Measurements from ENCODE around the gene GRM8.

GRM8 gene

GRCh38 chr7:127230192-127230925, 22.4 kb downstream of the GRM8 start:
- DNase-seq, result no peak

DNA sequence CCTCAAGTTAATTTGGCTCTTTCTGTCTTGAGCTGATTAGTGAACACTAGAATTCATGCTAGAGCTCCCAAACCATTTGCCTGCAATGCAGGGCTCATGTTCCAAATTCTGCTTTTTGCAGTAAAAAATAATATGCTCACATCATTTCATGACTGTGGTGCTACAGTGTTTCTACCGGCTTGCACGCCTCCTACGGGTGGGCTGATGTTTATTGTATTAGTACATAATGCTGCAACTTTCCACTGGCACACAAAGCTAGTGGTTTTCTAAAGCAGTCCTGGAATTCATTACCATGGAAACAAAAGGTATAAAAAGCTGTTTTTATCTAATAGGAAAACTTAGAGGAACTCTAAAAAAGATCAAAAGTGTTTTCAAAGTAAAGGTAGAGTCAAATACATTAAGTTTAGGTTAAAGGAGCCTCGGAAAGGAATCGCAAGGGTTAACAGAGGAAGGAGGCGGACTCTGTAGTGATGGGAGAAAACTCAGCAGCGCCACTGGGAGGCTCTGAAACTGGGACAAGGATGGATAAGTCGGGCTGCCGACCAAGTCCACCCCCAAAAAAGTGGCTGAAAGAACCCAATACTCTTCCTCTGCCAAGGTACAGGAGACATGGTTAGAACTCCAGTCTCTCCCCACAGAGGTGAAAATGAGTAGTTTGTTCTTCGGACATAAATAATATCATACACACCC, 25.9 kb downstream of the GRM8 start:
- no peak for DNase-seq

DNA sequence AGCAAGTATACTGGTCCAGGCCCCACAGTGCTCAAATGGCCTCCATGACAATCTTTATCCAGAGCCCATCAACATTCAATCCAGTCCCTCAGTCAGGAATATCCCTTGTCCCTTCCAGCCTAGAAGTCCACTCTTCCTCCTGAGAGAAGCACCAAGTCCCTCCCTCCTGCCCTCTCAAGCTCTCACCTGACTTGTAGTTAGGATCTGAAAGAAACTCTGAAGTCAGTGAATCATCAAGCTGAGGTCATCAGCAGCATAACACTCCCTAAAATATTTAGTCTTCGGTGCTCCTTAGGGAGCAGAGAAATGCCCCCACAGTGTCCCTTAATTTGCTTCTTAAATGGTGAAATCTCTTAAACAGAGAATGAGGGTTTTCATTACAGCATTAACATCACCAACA, 31.0 kb downstream of the GRM8 start:
- no peak for DNase-seq

DNA sequence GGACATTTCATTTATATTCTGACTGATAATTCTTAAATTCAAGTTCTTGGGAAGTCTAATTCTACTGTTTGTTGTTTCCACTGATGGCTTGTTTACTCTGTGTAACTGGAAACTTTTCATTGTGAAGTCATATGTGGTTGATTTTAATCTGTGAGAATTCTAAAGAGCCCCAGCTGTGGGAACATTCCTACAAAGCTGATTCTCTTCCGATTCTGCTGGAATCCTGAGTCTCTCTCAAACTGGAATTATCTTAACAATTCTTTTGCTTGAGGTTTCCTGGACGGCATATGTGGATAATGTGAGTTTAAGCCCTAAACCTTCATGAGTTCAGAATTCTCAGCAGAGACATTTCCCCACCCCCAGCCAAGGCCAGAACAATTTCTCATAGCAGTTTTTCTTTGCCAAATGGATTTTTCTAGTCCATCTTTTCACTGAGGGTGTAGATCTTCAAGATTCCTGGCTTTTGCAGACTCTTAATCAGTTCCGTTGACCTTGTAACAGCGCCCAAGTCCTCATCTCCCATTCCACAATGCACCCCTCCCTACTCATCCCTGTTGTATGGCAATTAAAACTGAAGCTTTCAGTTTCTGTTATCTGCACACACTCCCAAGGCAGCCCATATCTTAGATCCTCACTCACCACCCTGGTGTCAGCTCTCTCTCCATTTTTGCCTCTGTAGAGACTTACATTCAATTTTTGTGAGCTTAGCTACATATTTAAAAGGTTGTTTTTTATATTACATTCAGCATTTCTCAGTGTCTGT, 37.6 kb downstream of the GRM8 start:
- DNase-seq, result no peak

DNA sequence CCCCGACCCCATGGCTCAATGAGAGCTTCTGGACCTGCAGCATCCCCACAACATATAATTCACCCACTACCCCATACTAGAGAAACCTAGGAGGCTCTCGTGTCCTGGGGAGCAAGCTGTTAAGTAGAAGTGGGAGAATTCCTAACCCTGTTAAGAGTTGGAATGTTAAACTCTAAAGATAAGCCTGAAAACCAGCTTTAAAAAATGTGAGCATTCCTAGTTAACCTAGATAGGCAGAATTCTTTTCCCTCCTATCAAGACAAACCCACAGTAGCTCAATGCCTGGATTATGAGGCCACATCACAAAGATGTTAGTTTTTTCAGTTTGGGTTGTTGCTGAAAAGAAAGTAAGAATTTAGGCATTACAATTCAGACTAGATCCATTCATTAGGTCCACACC, 42.9 kb downstream of the GRM8 start:
- DNase-seq, result no peak

GRCh38 chr7:127208860-127209259, 43.9 kb downstream of the GRM8 start:
- no peak for DNase-seq

GRCh38 chr7:127208351-127208750, 44.4 kb downstream of the GRM8 start:
- no peak for DNase-seq

DNA sequence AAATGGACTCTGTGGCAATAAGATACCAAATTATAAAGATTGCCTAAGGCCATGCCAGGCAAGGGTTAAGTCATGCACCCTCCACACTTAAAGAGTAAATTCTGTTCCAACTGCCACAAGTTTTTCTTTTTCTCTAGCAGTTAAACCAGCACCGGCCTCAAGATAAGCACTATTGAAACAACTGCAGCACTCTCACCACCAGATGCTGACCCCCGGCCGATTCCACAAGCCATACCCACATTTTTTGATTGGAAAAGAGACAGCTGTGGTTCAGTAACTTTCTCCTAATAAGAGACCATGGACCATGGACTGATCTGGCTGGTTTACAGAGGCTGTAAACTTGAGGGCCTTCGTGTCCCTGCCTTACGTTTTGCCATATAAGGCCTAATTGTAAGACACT, 44.9 kb downstream of the GRM8 start:
- no peak for DNase-seq

GRCh38 chr7:127207230-127207629, 45.5 kb downstream of the GRM8 start:
- no peak for DNase-seq

DNA sequence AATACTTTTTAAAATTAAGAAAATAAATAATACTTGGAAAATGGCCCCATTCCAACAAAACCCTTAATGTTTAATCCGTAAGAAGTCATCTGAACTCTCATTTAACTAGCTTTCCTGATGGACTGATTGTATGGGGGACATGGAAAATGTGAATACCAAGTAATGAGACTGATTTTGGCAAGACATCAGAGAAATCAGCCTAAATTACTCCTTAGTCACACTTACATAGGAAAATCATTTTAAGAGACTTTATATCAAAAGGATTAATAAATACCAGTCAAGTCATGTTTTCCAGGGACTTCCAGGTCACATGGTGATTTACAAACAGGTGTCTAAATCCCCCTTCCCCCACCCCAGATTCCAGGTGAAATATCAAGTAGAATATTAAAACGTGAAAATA, 58.2 kb downstream of the GRM8 start:
- DNase-seq, result no peak

DNA sequence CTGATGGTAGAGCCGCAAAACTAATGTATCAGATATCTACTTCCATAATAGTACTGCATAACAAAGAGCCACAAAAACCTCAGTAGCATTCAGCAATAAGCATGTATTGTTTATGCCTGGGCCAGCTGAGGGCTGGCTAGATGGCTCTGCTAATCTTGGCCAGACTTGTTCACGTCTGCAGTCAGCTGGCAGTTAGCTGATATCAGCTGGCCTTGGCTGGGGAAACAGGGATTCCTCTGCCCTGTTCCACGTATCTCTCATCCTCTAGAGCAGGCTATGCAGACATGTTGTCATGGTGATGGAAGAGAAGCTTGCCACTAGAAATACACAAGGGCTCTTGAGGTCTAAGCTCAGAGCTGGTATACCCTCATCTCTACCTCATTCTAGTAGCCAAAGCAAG, 62.9 kb downstream of the GRM8 start:
- no peak for DNase-seq

DNA sequence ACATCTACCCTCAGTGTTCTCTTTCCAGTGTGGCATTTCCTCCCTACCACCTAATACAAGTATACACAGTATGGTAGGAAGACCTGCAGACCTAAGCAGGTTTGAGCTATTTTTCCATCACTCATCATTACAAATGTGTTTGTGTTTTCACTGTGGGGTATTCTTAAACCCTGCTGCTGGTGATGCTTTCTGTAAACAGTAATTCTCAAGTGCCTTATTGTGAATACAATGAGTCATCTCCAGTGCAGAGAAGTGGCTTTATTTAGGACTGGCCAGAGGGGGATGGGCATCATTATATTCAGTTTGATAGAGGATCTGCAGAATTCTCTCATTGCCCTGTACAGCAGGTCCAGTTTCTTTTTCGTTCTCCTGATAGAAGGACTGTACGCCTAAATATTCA, 63.7 kb downstream of the GRM8 start:
- DNase-seq, result no peak

GRCh38 chr7:127187740-127188139, 65.0 kb downstream of the GRM8 start:
- DNase-seq, result no peak

DNA sequence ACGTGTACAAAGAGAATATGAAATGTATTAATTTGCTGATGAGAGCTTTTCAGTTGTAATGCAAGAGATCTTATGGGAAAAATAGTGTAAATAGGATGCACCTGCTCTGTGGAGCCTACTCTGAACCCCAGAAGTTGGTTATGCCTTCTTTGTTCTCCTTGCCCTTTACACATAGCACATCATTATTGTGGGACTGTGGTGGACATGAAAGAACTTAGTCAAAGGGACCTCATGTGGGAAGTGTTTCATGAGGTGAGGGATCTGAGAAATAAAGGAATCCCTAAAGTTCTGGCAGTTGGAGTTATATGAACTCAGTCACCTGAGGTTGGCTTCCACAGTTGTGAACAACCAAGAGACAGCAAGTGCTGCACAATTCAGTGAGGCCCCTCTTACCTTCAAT, 66.1 kb downstream of the GRM8 start:
- DNase-seq, result no peak

GRCh38 chr7:127177156-127177555, 75.6 kb downstream of the GRM8 start:
- DNase-seq, result no peak

DNA sequence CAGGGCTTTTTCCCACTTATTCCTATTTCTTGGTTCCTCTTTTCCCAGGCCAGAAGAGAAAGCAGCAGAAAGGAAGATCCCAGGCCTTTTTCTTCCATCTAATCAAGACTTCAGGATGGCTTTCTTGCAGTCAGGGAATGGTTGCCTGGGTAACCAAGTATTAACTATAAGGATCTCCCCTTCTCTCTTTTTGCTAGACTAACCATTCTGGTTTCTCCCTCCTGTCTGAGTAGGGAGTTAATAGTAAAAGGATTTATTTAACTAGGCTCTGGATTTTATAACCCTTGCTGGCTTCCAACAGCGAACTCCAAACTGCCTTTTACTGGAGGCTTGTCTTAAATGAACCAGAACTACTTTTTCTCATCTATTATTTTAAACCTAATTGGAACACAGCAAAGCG, 90.4 kb downstream of the GRM8 start:
- no peak for DNase-seq

DNA sequence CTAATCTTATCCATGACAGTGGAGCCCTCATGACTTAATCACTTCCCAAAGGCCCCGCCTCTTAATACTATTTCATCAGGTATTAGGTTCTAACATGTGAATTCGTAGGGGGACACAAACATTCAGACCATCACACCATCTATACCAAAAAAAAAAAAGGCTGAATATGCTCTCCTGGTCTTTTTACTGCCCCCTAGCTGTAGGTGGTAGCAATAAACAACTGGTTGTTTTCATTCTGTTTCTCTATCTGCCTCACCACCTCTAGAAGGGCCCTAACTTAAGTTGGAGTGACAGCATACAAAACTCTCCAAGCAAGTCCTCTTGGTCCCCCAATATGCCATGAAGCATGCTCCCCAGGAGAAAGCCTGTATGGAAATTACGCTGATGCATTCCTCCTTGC, 94.1 kb downstream of the GRM8 start:
- DNase-seq, result no peak

- DNase-seq, result no peak
These were observed 97.8 kb downstream of the GRM8 start for GRCh38 chr7:127154958-127155357.

DNA sequence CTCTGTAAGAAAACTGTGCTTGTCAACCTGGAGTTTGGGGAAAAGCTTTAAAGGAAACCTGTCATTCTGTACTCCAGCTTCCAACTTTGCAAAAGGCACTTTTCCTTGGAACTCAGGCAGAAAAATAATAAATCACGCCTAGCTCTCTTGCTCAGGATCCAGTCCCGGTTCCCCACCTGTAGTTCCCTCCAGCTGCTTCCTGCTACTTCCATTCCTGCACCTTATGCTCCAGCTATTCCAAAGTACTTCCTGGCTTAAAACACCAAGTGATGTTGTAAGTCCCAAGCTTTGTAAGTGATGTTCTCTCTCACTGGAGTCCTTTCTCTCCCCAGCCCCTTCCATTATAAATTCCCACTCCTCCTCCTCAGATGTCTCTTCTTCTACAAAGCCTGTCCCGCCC, 98.6 kb downstream of the GRM8 start:
- DNase-seq, result no peak

DNA sequence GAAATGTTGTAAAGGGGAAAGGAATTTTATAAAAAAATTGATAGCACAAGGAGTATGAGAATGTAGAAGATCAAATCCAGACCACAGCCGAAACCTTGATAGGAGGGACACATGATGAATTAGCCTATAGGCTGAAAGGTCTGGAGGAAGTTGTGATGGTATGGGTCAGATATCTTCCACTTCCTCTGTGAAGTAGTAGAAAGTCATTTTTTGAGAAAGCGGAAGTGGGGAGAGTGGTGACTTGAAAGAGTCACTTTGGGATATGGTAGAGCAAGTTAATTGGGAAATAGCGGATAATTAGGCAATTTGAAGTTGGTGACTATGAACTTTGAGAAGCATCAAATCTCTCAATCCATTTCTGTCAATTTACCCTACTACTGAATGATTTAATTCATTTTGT, 99.4 kb downstream of the GRM8 start:
- DNase-seq, result no peak

GRCh38 chr7:127152423-127152822, 100.3 kb downstream of the GRM8 start:
- no peak for DNase-seq

DNA sequence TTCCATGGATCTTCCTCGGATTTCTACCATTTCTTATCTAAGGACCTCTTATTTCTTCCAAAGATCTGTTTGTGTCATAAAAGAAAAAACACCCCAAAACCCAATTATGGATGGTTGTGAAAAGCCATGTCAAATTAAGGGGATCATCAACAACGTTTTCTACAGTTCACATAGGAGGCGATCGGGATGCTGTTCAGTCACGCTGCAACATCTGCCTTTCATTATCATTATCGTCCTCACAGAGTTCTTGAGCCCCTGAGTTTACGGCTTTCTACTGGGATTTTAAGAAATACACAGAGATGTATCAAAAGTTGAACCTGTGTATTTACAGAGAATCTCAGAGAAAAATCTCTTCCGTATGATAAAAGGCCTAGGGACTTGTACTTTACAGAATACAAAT, 101.4 kb downstream of the GRM8 start:
- no peak for DNase-seq

DNA sequence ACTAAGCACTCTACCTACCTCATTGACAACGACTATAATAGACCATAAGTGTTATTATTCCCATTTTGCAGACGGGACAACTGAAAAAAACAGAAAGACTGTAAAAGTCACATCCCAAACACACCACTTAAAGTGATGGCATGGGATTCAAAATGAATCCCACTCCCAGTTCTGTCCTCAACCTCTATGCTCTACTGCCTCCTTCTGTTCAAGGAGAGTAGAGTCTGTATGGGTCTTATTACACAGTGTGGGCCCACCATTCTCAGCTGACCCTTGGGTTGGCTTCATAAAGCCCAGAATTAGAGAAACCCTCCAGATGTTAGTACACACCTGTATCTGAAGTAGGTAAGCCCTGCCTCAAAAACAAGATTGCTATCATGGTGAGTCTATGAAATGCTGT, 102.2 kb downstream of the GRM8 start:
- DNase-seq, result no peak
